GM12878 (cell line): Measurements from ENCODE around the gene RANBP9. TPM values are rescaled to one million over a fixed set of nuclear protein-coding genes. Genes with fewer than 3 reads are reported as not detected.

Experiments
- ATAC-seq: fragments of 200-7000 bp; cut with Tn5 transposase; 3 replicates; pipeline ENCODE4 v1.9.1; 2020; ENCODE audit warnings: mild to moderate bottlenecking, moderate library complexity
- BruUV-seq: library from RNA; stranded (reverse); fragments of 400-500 nt; replicated peaks from 2 replicates; lab custom pipeline; 2021; lab: Mats Ljungman, UMichigan
- CTCF ChIA-PET: fragments of 300-600 bp; sonication (Branson Sonifier 250); formaldehyde crosslinking; extraction: SDS; loops from one replicate; lab custom pipeline; 2021; ENCODE audit warnings: inconsistent platforms; lab: Yijun Ruan, JAX
- POLR2A ChIA-PET: fragments of 350-600 bp; formaldehyde crosslinking; extraction: SDS; loops from one replicate; lab custom pipeline; 2021; ENCODE audit warnings: inconsistent platforms; lab: Charles Lee
- RAD21 ChIA-PET: fragments of 300-600 bp; sonication (Branson Sonifier 250); formaldehyde crosslinking; loops from one replicate; lab custom pipeline; 2023; ENCODE audit warnings: antibody characterized with exemption; ENCODE audit not compliant: unreplicated experiment; lab: Charles Lee
- SMC1A ChIA-PET: fragments of 300-600 bp; sonication (Branson Sonifier 250); formaldehyde crosslinking; loops from one replicate; lab custom pipeline; 2023; ENCODE audit not compliant: unreplicated experiment, uncharacterized antibody; lab: Charles Lee
- DNase-seq: peaks from one replicate; pipeline ENCODE4 v3.0.0-alpha.2; 2011; ENCODE audit warnings: low read depth, low spot score
- FAIRE-seq: peaks from 3 replicates; lab custom pipeline; 2011; peaks lifted over from hg19 to GRCh38; lab: Jason Lieb, UNC
- H2AFZ ChIP-seq: 2 replicates; pipeline ENCODE4 v1.6.0; 2011; ENCODE audit warnings: low read depth, low read length, control low read depth; ENCODE audit not compliant: control insufficient read depth
- H3K27ac ChIP-seq: 2 replicates; pipeline ENCODE4 v1.5.1; 2011; ENCODE audit warnings: control low read depth; ENCODE audit not compliant: control insufficient read depth, insufficient read depth
- H3K27me3 ChIP-seq, 2 experiments: replicated peaks in 1 of 2; 2 replicates each; pipeline versions ENCODE4 v1.6.0 to v1.6.1; 2011; ENCODE audit warnings: low read length in 1 of 2; ENCODE audit not compliant: control insufficient read depth in 2 of 2, insufficient read depth in 2 of 2
- H3K36me3 ChIP-seq, 2 experiments: 2 replicates each; pipeline ENCODE4 v1.5.1; 2011; ENCODE audit warnings: low read length in 1 of 2; ENCODE audit not compliant: control insufficient read depth in 2 of 2, insufficient read depth in 2 of 2
- H3K4me1 ChIP-seq: 2 replicates; pipeline ENCODE4 v1.6.1; 2011; ENCODE audit warnings: mild to moderate bottlenecking, low read length, moderate library complexity, mixed read lengths; ENCODE audit not compliant: control insufficient read depth, insufficient read depth
- H3K4me2 ChIP-seq: 2 replicates; pipeline ENCODE4 v1.6.0; 2011; ENCODE audit warnings: control low read depth; ENCODE audit not compliant: control insufficient read depth, insufficient read depth
- H3K4me3 ChIP-seq: fragments of 200-600 bp; sonication (generic); 2 replicates; pipeline ENCODE4 v1.5.1; 2016
- H3K79me2 ChIP-seq: 2 replicates; pipeline ENCODE4 v1.6.0; 2011; ENCODE audit warnings: low read length; ENCODE audit not compliant: control insufficient read depth, insufficient read depth
- H3K9ac ChIP-seq: 2 replicates; pipeline ENCODE4 v1.8.0; 2011; ENCODE audit warnings: low read length, control low read depth, mixed read lengths; ENCODE audit not compliant: control insufficient read depth, insufficient read depth
- H3K9me3 ChIP-seq: replicated peaks from 3 replicates; pipeline ENCODE4 v1.5.1; 2011; ENCODE audit warnings: mild to moderate bottlenecking, low read length; ENCODE audit not compliant: control insufficient read depth, insufficient read depth
- H4K20me1 ChIP-seq: 2 replicates; pipeline ENCODE4 v1.6.0; 2011; ENCODE audit not compliant: control insufficient read depth, insufficient read depth
- ASH2L ChIP-seq: fragments of 300-600, 200-600 bp; sonication (generic); IDR thresholded peaks from 2 replicates; pipeline ENCODE4 v1.6.1; 2017; ENCODE audit warnings: low read depth, mild to moderate bottlenecking, borderline replicate concordance
- ATF7 ChIP-seq: fragments of 450-650 bp; IDR thresholded peaks from 2 replicates; pipeline ENCODE4 v1.6.1; 2016; ENCODE audit warnings: low read depth, mild to moderate bottlenecking
- CBX5 ChIP-seq: sonication (generic); IDR thresholded peaks from 2 replicates; pipeline ENCODE4 v1.6.1; 2016; ENCODE audit warnings: low read depth, moderate library complexity, mild to moderate bottlenecking, inconsistent platforms
- JUND ChIP-seq: IDR thresholded peaks from 2 replicates; pipeline ENCODE4 v1.6.1; 2012; ENCODE audit warnings: low read depth, mild to moderate bottlenecking, low read length, improper control_type of control experiment, moderate library complexity
- POLR2AphosphoS2 ChIP-seq: IDR thresholded peaks from 2 replicates; pipeline ENCODE4 v1.6.1; 2011; ENCODE audit warnings: low read depth, mild to moderate bottlenecking, low read length, improper control_type of control experiment, moderate library complexity
- RUNX3 ChIP-seq: IDR thresholded peaks from 2 replicates; pipeline ENCODE4 v1.6.1; 2012; ENCODE audit warnings: low read length, inconsistent platforms
- STAT3 ChIP-seq: IDR thresholded peaks from 2 replicates; pipeline ENCODE4 v1.6.1; 2011; ENCODE audit warnings: low read depth, low read length, improper control_type of control experiment
- YY1 ChIP-seq: IDR thresholded peaks from 2 replicates; pipeline ENCODE4 v1.6.1; 2011; ENCODE audit warnings: low read depth, mild to moderate bottlenecking, low read length
- ZBED1 ChIP-seq: IDR thresholded peaks from 2 replicates; pipeline ENCODE4 v1.6.1; 2016; ENCODE audit warnings: borderline replicate concordance
- ZNF24 ChIP-seq: fragments of 450-650 bp; IDR thresholded peaks from 2 replicates; pipeline ENCODE4 v1.6.1; 2017; ENCODE audit warnings: antibody characterized with exemption, mild to moderate bottlenecking
- WGBS: methylation state at CpG from one replicate; pipeline ENCODE4 v1.1.6; 2016; ENCODE audit warnings: low lambda C conversion rate; ENCODE audit not compliant: insufficient replicate concordance, insufficient coverage; ENCODE audit errors: missing lambda C conversion rate; 5-methylcytosine and 5-hydroxymethylcytosine counted together
- in situ Hi-C: fragments of 300-500 bp; cut with MboI; formaldehyde crosslinking; loops from 9 replicates; pipeline ENCODE4 v1.14.3; 2018; ENCODE audit warnings: mixed read lengths
- intact Hi-C: fragments of 100-400 bp; cut with micrococcal nuclease; formaldehyde crosslinking; loops from one replicate; pipeline ENCODE4 v1.14.2; 2022; ENCODE audit not compliant: unreplicated experiment
- polyA plus RNA-seq, 11 experiments: library from polyadenylated mRNA; depleted of rRNA in 4 of 11; unstranded in 6 of 11; stranded (reverse) in 5 of 11; fragments of >200 nt; fragmentation: Nextera tagmentation in 4 of 11; fragmentation: Illumina TruSeq in 1 of 11; extraction: Ambion mirVana in 4 of 11; extraction: Trizol in 1 of 11; gene quantifications; 1 replicate in 1 of 11; 2 replicates in 10 of 11; pipeline versions ENCODE4 v1.2.1 to v1.2.3, GENCODE V29; 2011 to 2016; ENCODE audit warnings: inconsistent platforms in 2 of 11, missing spikeins in 2 of 11, low read depth in 1 of 11
- total RNA-seq, 4 experiments: library from RNA; depleted of rRNA in 3 of 4; stranded (reverse); fragments of >200 nt in 3 of 4; fragmentation: Illumina TruSeq in 1 of 4; extraction: Trizol in 1 of 4; gene quantifications; 2 replicates each; pipeline versions ENCODE4 v1.2.1 to v1.2.3, GENCODE V29; 2013 to 2021
- TF ChIP-seq, protein P1 (sequence below): fragments of 450-650 bp; IDR thresholded peaks from 2 replicates; pipeline ENCODE4 v1.6.1; 2017; ENCODE audit warnings: mild to moderate bottlenecking, low read depth, inconsistent platforms; ENCODE audit not compliant: poor library complexity, severe bottlenecking

RANBP9 gene
- total and polyA plus RNA-seq, 10 of the 15 experiments (the other 5 are each of a cell fraction or from before 2014, with no cell fraction given), result 3.7 to 43.1 (median 16.2) TPM

DNA sequence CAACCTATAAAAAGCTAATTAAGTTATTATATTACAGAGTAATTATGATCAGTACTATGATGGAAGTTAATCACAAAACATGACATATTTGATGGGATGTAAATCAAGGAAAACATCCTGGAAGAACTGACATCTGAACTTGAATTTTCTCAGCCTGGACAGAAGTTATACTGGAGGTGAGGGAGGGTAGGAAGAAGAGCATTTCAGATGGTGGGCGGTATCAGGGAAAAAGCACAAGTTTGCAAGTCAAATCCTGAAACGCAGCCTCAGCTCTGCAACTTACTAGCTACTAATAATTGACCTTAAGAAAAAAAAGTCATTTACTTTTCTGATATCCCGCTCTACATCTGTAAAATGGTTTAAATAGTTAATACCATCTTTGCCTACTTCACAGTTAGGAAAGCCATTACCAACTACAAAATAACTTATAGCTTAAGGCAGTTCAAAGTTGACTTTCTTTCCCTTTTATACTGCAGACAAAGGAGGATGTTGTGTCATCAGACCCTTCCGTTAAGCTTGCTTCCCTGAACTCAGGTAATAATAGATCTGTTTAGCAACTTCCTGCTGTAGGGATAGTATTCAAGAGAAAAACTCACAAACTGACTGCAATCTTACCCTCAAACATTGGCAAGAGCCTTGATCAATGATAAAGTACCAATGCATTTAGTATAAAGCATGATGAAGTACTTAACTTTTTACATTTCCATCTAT, 75.5 kb downstream of the RANBP9 start:
- Histone ChIP-seq H4K20me1 (no peaks in the 10 kb centered on the region), H3K27me3 (no peaks in the 10 kb centered on the region), H3K27ac (no peak overlapping the region), H3K9ac (no peak overlapping the region), H3K79me2 (no peaks in the 10 kb centered on the region), H3K4me1 (no peaks in the 10 kb centered on the region), H3K9me3 (no peaks in the 10 kb centered on the region), H2AFZ (no peak overlapping the region), H3K4me3 (no peak overlapping the region), H3K4me2 (no peak overlapping the region), H3K36me3 (peaks cover 0 to 16% of the 10 kb centered on the region in 2 experiments; a peak in 2 of 4 replicates)
- 63% methylated on average over 4 of the region's 4 CpGs for WGBS
- DNase-seq (no peak), FAIRE-seq (no peak), ATAC-seq (no peak)
- ChIA-PET CTCF (interaction anchor here (1.0 to 3.3 kb wide), 4 partner anchors 12 to 61 kb away, joined by 3 to 22 read pairs (median 4); partner anchors contain the start of genes NOL7 and SIRT5), SMC1A (interaction anchor here (0.8 to 1.4 kb wide), 7 partner anchors 10 to 26 kb away, joined by 3 to 4 read pairs (median 3); no protein-coding TSS in a partner anchor), POLR2A (no interaction called here), RAD21 (no interaction called here)
- in situ Hi-C loops (no loop called here), intact Hi-C loops (no loop called here)
- TF ChIP-seq YY1 (no peak), RUNX3 (no peak), CBX5 (no peak), ASH2L (no peak), ZBED1 (no peak)
- no TSS peak for BruUV-seq

DNA sequence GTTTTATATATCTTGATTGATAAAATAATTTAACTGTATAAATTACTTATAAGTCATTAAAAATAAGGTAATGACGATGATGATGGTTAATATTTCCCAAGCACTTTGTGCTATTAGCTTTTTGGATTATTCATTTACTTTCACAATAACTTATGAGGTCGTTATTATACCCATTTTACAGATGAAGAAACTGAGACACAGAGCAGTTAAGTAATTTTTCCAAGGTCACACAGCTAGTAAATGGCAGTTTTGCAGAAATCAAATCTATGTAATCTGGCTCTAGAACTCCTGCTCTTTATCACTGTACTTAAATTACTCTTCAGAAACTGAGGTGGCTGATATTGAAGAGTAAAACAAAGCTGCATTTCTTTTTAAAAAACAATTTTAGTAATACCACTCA, 78.3 kb downstream of the RANBP9 start:
- no peak overlapping the region for H3K27ac ChIP-seq
- H3K27me3 ChIP-seq, result no peaks in the 10 kb centered on the region
- no peak overlapping the region for H3K4me2 ChIP-seq
- in situ Hi-C loops, result no loop called here
- DNase-seq, result no peak
- no peaks in the 10 kb centered on the region for H3K79me2 ChIP-seq
- H3K4me1 ChIP-seq, result no peaks in the 10 kb centered on the region
- ChIA-PET RAD21 (no interaction called here), POLR2A (interaction anchor here (0.7 kb wide), 1 partner anchor 134 kb away, joined by 3 read pairs; no protein-coding TSS in a partner anchor), SMC1A (interaction anchor here (0.6 to 2.4 kb wide), 5 partner anchors 16 to 296 kb away, joined by 3 to 7 read pairs (median 3); partner anchors contain the start of gene NOL7), CTCF (interaction anchor here (0.6 to 3.3 kb wide), 4 partner anchors 10 to 433 kb away, joined by 3 to 22 read pairs (median 5); partner anchors contain the start of gene SIRT5)
- ATAC-seq, result no peak
- H2AFZ ChIP-seq, result no peak overlapping the region
- H3K36me3 ChIP-seq, result peaks cover 0 to 24% of the 10 kb centered on the region in 2 experiments; a peak in 2 of 4 replicates
- intact Hi-C loops, result no loop called here
- H3K9me3 ChIP-seq, result no peaks in the 10 kb centered on the region
- no peak overlapping the region for H3K4me3 ChIP-seq
- 75% methylated on average over 2 of the region's 2 CpGs for WGBS
- no TSS peak for BruUV-seq
- H3K9ac ChIP-seq, result no peak overlapping the region
- H4K20me1 ChIP-seq, result no peaks in the 10 kb centered on the region
- no peak for FAIRE-seq
- TF ChIP-seq ZNF24 (no peak), JUND (no peak), STAT3 (no peak), ATF7 (no peak), POLR2AphosphoS2 (no peak)
- TF ChIP-seq, protein P1, sequence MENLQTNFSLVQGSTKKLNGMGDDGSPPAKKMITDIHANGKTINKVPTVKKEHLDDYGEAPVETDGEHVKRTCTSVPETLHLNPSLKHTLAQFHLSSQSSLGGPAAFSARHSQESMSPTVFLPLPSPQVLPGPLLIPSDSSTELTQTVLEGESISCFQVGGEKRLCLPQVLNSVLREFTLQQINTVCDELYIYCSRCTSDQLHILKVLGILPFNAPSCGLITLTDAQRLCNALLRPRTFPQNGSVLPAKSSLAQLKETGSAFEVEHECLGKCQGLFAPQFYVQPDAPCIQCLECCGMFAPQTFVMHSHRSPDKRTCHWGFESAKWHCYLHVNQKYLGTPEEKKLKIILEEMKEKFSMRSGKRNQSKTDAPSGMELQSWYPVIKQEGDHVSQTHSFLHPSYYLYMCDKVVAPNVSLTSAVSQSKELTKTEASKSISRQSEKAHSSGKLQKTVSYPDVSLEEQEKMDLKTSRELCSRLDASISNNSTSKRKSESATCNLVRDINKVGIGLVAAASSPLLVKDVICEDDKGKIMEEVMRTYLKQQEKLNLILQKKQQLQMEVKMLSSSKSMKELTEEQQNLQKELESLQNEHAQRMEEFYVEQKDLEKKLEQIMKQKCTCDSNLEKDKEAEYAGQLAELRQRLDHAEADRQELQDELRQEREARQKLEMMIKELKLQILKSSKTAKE, result no peak
